ENCODE data around the gene ARHGAP26.

The ARHGAP26 gene

GRCh38 chr5:142769251-142769792, 855 bp upstream of the ARHGAP26 start:
- TF ChIP-seq CTCF (IDR thresholded peaks at IDR 0.05) = no peak

- no peak for TF ChIP-seq CTCF (IDR thresholded peaks at IDR 0.05)
Measured at GRCh38 chr5:142770650-142771609, 753 bp downstream of the ARHGAP26 start.

- TF ChIP-seq CTCF (IDR thresholded peaks at IDR 0.05) = no peak
Measured at GRCh38 chr5:142771666-142772065, 1.5 kb downstream of the ARHGAP26 start.

- no peak for TF ChIP-seq CTCF (IDR thresholded peaks at IDR 0.05)
Measured at GRCh38 chr5:142772446-142773293, 2.5 kb downstream of the ARHGAP26 start.

GRCh38 chr5:142777099-142777498, 6.9 kb downstream of the ARHGAP26 start:
- TF ChIP-seq CTCF (IDR thresholded peaks at IDR 0.05) = no peak

- no peak for TF ChIP-seq CTCF (IDR thresholded peaks at IDR 0.05)
Measured at GRCh38 chr5:142777850-142778249, 7.7 kb downstream of the ARHGAP26 start.

- no peak for TF ChIP-seq CTCF (IDR thresholded peaks at IDR 0.05)
Measured at GRCh38 chr5:142779163-142779840, 9.1 kb downstream of the ARHGAP26 start.
